Left ventricle myocardium inferior (tissue), 1 donor: ENCODE measurements around the gene RPL13A. TPM values are rescaled to one million over a fixed set of nuclear protein-coding genes. Genes with fewer than 3 reads are reported as not detected.
A peak's percentile ranks its signal among the peaks of the same experiment; 100 is the strongest.

Source experiments
- DNase-seq: peaks from one replicate; pipeline ENCODE4 v3.0.0-alpha.2; 2020
- H3K27ac ChIP-seq: fragments of 200-600 bp; replicated peaks from 2 replicates; pipeline ENCODE4 v1.8.0; 2021
- H3K27me3 ChIP-seq: fragments of 200-600 bp; 2 replicates; pipeline ENCODE4 v1.8.0; 2021; ENCODE audit warnings: low read depth
- H3K36me3 ChIP-seq: fragments of 200-600 bp; 2 replicates; pipeline ENCODE4 v1.8.0; 2021
- H3K4me1 ChIP-seq: fragments of 200-600 bp; 2 replicates; pipeline ENCODE4 v1.8.0; 2021
- H3K4me3 ChIP-seq: fragments of 200-600 bp; 2 replicates; pipeline ENCODE4 v1.8.0; 2021; ENCODE audit warnings: mild to moderate bottlenecking, moderate library complexity
- H3K9me3 ChIP-seq: fragments of 200-600 bp; replicated peaks from 2 replicates; pipeline ENCODE4 v1.8.0; 2021
- CTCF ChIP-seq: fragments of 200-600 bp; IDR thresholded peaks from 2 replicates; pipeline ENCODE4 v1.8.0; 2021; ENCODE audit warnings: antibody characterized with exemption, mild to moderate bottlenecking, borderline replicate concordance
- intact Hi-C: fragments of 100-400 bp; cut with micrococcal nuclease; formaldehyde crosslinking; loops from one replicate; pipeline ENCODE4 v1.11.0; 2022
- long read RNA-seq: library from polyadenylated mRNA; unstranded; transcript quantifications from one replicate; pipeline ENCODE4 v2.0.0, GENCODE V29; 2021
- total RNA-seq: library from RNA; stranded (reverse); fragmentation: NEBNext Ultra II Directional; extraction: Animal tissue kit (Norgen Biotek cat#: 25700); gene quantifications from one replicate; pipeline ENCODE4 v1.2.1, GENCODE V29; 2021
- donor health status: DM: no; HTN: yes; CAD: no; lungs with severe emphysema.

Gene RPL13A
- total RNA-seq = 1,308 TPM
- long read RNA-seq, transcript RPL13A-214 (8 exons, 1,122 nt) = minor isoform, 7 of 787 reads
- long read RNA-seq, transcript RPL13A-201 (8 exons, 1,181 nt) = major isoform, 744 of 787 reads
- long read RNA-seq, partial matches to known transcripts = 25 of 787 reads
- long read RNA-seq, other reads (novel, unspliced or antisense) = 11 of 787 reads

GRCh38 chr19:49487277-49488045, at the start of gene RPL13A:
TSS of gene RPL13A (plus strand) at chr19:49487608. CDS start at chr19:49487630, 22 bp downstream.
- Histone ChIP-seq H3K36me3 (peaks cover 45% of the 10 kb centered on the region), H3K4me1 (peaks cover 39% of the 10 kb centered on the region), H3K4me3 (peak within 1 kb of the TSS; percentile 98), H3K9me3 (no peaks in the 10 kb centered on the region), H3K27ac (peak within 1 kb of the TSS; percentile 93), H3K27me3 (no peaks in the 10 kb centered on the region)
- TF ChIP-seq CTCF = no peak
- intact Hi-C loops = no loop called here
- peak; percentile 99 for DNase-seq

- Histone ChIP-seq H3K27ac (no peak overlapping the region), H3K4me3 (no peak overlapping the region), H3K4me1 (peaks cover 16% of the 10 kb centered on the region), H3K36me3 (no peaks in the 10 kb centered on the region), H3K27me3 (peaks cover 93% of the 10 kb centered on the region), H3K9me3 (no peaks in the 10 kb centered on the region)
- DNase-seq = no peak
- no peak for TF ChIP-seq CTCF
- intact Hi-C loops = no loop called here
Measured at GRCh38 chr19:49438261-49438660, 49.1 kb upstream of the RPL13A start.

GRCh38 chr19:49439836-49440235, 47.6 kb upstream of the RPL13A start:
- H3K4me1 ChIP-seq = peaks cover 26% of the 10 kb centered on the region
- no peak for TF ChIP-seq CTCF
- intact Hi-C loops = loop anchor here (10.0 kb wide), 1 partner anchor 45 kb away; no protein-coding TSS in a partner anchor
- H3K4me3 ChIP-seq = peak overlapping the region; percentile 83
- no peak for DNase-seq
- peaks cover 77% of the 10 kb centered on the region for H3K27me3 ChIP-seq
- H3K27ac ChIP-seq = no peak overlapping the region
- no peaks in the 10 kb centered on the region for H3K36me3 ChIP-seq
- no peaks in the 10 kb centered on the region for H3K9me3 ChIP-seq

DNA sequence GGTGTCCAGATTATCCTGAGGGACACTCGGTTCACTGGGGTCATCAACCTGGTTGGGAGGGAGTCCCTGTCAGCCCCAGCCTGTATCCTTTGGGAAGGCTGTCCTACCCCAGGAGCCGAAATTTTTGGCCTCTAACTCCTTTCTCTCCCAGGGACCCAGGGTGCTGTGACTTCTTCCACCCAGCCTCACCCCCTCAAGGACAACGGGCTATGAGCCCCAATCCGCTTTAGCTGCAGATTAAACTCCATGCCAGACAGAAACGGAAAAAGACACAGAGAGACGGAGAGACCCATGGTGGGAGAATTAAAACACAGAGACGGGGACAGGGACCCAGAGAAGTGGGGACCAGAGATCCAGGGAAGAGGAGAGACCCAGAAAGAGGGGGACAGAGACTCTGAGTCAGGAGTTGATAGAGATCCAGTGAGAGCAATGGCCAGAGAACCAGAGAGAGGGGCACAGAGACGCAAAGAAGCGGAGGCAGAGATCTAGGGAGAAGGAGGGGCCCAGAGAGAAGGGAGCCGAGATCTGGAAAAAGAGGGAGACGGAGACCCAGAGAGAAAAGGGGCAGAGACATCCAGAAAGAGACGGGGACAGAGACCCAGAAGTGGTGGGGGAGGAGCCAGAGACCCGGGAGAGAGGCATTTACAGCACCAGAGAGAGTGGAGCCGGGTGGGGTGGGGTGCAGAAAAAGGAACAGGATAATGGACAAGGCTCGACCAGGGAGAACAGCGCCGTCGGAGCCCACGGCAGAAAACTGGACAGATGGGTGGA, 46.8 kb upstream of the RPL13A start:
- DNase-seq = no peak
- peak overlapping the region; percentile 95 for H3K27ac ChIP-seq
- intact Hi-C loops = loop anchor here (10.0 kb wide), 1 partner anchor 46 kb away; no protein-coding TSS in a partner anchor
- H3K9me3 ChIP-seq = no peaks in the 10 kb centered on the region
- peak overlapping the region; percentile 83 for H3K4me3 ChIP-seq
- peaks cover 26% of the 10 kb centered on the region for H3K4me1 ChIP-seq
- H3K36me3 ChIP-seq = no peaks in the 10 kb centered on the region
- H3K27me3 ChIP-seq = peaks cover 69% of the 10 kb centered on the region
- TF ChIP-seq CTCF = no peak

DNA sequence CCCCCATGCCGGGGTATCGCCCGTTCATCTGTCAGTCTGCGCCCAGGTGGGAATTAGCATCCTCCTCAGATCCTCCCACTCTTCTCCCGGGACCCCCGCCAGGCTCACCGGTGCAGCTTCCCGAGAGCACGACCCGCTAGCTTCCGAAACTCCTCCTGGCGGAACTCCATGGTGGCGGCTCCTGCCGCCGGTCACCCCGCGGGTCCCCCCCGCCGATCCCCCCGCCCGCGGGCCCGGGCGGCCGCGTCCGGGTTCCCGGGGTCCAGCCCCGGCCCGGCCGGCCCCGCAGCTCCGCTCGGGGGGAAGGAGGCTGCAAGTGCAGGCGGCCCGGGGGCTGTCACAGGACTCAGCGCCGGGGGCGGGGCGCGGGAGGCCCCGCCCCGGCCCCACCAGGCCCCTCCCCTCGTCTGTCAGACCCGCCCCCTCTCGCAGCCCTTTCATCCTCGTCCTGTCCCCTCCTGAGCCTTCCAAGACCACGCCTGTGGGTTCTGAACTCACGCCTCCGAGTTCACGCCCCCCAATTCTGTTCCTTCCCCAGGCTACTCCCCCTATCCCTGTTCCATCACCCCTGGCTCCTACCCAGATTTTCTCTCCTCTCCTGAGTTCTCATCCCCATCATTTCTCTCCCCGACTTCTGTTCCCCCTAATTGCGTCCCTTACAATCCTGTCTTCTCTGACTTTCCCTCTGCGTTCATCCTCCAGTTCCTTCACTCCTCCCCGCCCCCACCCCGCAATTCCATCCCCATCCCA, 46.0 kb upstream of the RPL13A start, which contains the start of gene SLC17A7:
TSS of gene SLC17A7 (minus strand) at position 318 of the 750 bp plus-strand sequence. CDS start at position 170, 148 bp downstream.
- Histone ChIP-seq H3K4me3 (peak within 1 kb of the TSS; percentile 83), H3K27me3 (peaks cover 62% of the 10 kb centered on the region), H3K9me3 (no peaks in the 10 kb centered on the region), H3K36me3 (no peaks in the 10 kb centered on the region), H3K27ac (peak within 1 kb of the TSS; percentile 95), H3K4me1 (peaks cover 26% of the 10 kb centered on the region)
- intact Hi-C loops = loop anchor here (10.0 kb wide), 1 partner anchor 47 kb away; no protein-coding TSS in a partner anchor
- TF ChIP-seq CTCF = no peak
- peak; percentile 63 for DNase-seq
